ENCODE results near the gene LRRC55. TPM values are rescaled to one million over a fixed set of nuclear protein-coding genes. Genes with fewer than 3 reads are reported as not detected.

The LRRC55 gene
- total RNA-seq, 2 donors from 2014 or later, result not detected

DNA sequence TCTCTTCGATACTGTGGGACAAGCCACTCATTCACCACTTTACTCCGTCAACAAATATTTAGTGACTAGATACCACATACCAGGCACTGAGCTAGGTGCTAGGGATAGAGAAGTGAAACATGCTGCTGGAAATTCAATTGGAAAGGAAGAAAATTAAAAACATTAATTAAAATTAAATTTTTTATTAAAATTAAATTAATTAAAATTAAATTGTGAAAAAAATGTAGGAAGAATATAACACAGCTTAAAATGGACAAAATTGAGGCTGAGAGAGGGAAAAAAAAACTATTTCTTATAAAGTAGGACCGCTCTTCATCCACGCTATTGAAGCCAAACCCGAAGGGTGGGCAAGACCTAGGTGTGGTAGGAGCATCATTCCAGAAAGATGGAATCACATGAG lies 23.6 kb upstream of the LRRC55 start:
- TF ChIP-seq, protein P1, sequence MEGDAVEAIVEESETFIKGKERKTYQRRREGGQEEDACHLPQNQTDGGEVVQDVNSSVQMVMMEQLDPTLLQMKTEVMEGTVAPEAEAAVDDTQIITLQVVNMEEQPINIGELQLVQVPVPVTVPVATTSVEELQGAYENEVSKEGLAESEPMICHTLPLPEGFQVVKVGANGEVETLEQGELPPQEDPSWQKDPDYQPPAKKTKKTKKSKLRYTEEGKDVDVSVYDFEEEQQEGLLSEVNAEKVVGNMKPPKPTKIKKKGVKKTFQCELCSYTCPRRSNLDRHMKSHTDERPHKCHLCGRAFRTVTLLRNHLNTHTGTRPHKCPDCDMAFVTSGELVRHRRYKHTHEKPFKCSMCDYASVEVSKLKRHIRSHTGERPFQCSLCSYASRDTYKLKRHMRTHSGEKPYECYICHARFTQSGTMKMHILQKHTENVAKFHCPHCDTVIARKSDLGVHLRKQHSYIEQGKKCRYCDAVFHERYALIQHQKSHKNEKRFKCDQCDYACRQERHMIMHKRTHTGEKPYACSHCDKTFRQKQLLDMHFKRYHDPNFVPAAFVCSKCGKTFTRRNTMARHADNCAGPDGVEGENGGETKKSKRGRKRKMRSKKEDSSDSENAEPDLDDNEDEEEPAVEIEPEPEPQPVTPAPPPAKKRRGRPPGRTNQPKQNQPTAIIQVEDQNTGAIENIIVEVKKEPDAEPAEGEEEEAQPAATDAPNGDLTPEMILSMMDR (IDR thresholded peaks at IDR 0.05), result no peak
- TF ChIP-seq POLR2A (IDR thresholded peaks at IDR 0.05), result no peak
- Histone ChIP-seq H3K27me3 (no peaks in the 10 kb centered on the region), H3K27ac (no peak overlapping the region), H3K9me3 (no peaks in the 10 kb centered on the region), H3K4me1 (no peaks in the 10 kb centered on the region), H3K4me3 (no peak overlapping the region), H3K36me3 (replicated peaks in 1 of 2; ENCODE audit: insufficient read depth in 1 of 2, low read depth in 2 of 2) (no peaks in the 10 kb centered on the region)
- intact Hi-C loops (cut with DNase I), result no loop called here
- DNase-seq (no peak), ATAC-seq (no peak)
- 65 to 68% methylated on average over 5 of the region's 5 CpGs for WGBS, 2 donors

DNA sequence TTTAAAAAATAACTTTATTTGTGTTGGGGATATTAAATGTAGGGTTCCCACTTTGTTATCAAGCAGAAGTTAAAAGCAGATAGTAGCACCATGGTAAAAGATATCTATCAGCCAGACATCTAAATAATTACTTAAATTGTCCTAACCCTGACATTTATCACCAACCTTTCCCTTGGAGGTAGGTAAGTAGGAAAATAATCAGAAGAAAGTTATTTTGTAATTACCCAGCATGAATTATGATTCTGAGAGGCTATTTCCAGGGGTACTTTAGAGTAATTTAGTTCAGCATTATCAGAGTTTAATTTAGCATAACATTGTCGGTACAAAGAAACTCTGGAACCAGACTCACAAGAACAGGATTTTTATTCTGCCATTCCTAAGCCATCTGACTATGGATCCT lies 23.2 kb upstream of the LRRC55 start:
- H3K9me3 ChIP-seq, result no peaks in the 10 kb centered on the region
- no peaks in the 10 kb centered on the region for H3K36me3 ChIP-seq (replicated peaks in 1 of 2; ENCODE audit: insufficient read depth in 1 of 2, low read depth in 2 of 2)
- 61 to 83% methylated on average over 1 of the region's 1 CpG for WGBS, 2 donors
- no peak for ATAC-seq
- H3K4me3 ChIP-seq, result no peak overlapping the region
- no peaks in the 10 kb centered on the region for H3K27me3 ChIP-seq
- intact Hi-C loops (cut with DNase I), result no loop called here
- TF ChIP-seq, protein P1 (IDR thresholded peaks at IDR 0.05), result no peak
- TF ChIP-seq POLR2A (IDR thresholded peaks at IDR 0.05), result no peak
- no peaks in the 10 kb centered on the region for H3K4me1 ChIP-seq
- DNase-seq, result no peak
- no peak overlapping the region for H3K27ac ChIP-seq

DNA sequence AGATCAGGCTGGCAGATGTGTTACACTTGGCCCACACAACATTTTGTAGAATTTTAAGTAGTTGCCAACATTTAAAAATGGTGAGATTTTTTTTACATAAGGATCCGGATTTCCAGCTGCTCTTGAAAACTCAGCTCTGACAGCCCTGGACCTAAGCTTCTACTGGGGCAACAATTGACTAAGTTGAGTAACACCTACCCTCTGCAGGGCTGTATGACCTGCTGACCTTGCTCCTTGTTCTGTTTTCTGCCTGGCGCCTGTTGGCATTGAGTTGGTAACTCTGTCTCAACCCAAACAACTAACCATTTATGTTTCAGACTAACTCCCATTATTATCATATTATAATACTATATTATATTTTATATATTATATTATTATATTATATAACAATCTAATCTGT lies 21.1 kb upstream of the LRRC55 start:
- intact Hi-C loops (cut with DNase I), result no loop called here
- no peaks in the 10 kb centered on the region for H3K9me3 ChIP-seq

DNA sequence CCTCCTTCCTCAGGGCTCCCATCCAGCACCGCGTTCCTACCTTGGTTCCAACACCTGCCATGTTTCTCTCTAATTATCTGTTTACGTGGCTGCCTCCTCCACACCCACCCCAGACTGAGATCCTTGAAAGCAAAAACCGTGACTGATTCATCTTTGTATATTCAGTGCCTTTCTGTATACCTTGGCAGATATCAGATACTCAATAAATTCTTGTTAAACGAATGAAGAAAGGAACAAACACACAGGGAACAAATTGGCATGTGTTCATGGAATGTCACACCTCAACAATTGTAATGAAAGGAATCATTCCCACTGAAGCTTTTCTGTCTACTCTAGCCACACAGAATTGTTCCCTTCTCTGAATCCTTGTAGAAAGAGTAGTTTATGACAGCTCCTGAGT lies 20.4 kb upstream of the LRRC55 start:
- 18 to 34% methylated on average over 5 of the region's 5 CpGs for WGBS, 2 donors
- no peaks in the 10 kb centered on the region for H3K9me3 ChIP-seq
- ATAC-seq (no peak), DNase-seq (no peak)
- H3K27ac ChIP-seq, result no peak overlapping the region
- intact Hi-C loops (cut with DNase I), result no loop called here
- no peaks in the 10 kb centered on the region for H3K27me3 ChIP-seq
- H3K4me3 ChIP-seq, result no peak overlapping the region
- H3K4me1 ChIP-seq, result no peaks in the 10 kb centered on the region
- no peaks in the 10 kb centered on the region for H3K36me3 ChIP-seq (replicated peaks in 1 of 2; ENCODE audit: insufficient read depth in 1 of 2, low read depth in 2 of 2)
- TF ChIP-seq, protein P1 (IDR thresholded peaks at IDR 0.05), result no peak
- no peak for TF ChIP-seq POLR2A (IDR thresholded peaks at IDR 0.05)

More for the DNA sequence above, 21.1 kb upstream of the LRRC55 start:
- TF ChIP-seq, protein P1 (IDR thresholded peaks at IDR 0.05), result no peak
- TF ChIP-seq POLR2A (IDR thresholded peaks at IDR 0.05), result no peak
- H3K4me1 ChIP-seq, result no peaks in the 10 kb centered on the region
- no peaks in the 10 kb centered on the region for H3K36me3 ChIP-seq (replicated peaks in 1 of 2; ENCODE audit: insufficient read depth in 1 of 2, low read depth in 2 of 2)
- no peak overlapping the region for H3K4me3 ChIP-seq
- no peak for DNase-seq
- ATAC-seq, result no peak
- 73 to 76% methylated on average over 2 of the region's 2 CpGs for WGBS, 2 donors
- no peak overlapping the region for H3K27ac ChIP-seq
- H3K27me3 ChIP-seq, result no peaks in the 10 kb centered on the region

DNA sequence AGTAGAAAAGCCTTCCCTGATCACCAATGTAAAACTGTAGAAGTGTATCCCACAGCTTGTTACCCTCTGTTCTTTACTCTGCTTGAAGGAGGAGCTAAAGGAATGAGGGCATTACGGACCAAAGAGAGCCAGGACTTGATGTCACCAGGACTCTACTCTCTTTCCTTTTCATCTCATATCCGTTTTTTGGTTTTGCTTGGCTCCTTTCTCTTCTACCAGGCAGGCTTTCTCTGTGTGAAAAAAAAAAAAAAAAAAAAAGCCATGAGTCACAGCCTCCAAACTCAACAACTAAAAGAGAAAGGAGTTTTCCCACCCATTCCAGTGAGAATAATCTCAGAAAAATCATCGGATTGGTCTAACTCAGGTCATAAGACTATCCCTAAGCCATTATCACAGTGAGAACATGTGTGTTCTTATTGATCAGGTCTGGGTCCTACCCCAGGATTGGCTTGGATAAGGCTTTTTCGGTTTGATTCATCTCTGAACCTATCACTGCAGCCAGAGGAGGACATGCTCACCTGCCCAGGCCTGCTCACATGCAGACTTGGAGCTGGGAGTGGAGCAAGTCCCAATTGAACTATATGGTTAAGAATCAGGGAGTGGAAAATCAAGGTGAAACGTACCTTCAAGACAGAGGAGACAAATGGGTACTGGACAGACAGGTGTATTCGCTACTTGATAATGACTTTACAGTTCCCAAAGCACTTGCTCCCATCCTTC lies 19.4 kb upstream of the LRRC55 start:
- H3K4me1 ChIP-seq, result no peaks in the 10 kb centered on the region
- DNase-seq, result no peak
- H3K9me3 ChIP-seq, result no peaks in the 10 kb centered on the region
- no peak overlapping the region for H3K4me3 ChIP-seq
- H3K27me3 ChIP-seq, result no peaks in the 10 kb centered on the region
- intact Hi-C loops (cut with DNase I), result no loop called here
- H3K27ac ChIP-seq, result no peak overlapping the region
- TF ChIP-seq, protein P1 (IDR thresholded peaks at IDR 0.05), result no peak
- 53 to 63% methylated on average over 6 of the region's 6 CpGs for WGBS, 2 donors
- no peak for ATAC-seq
- H3K36me3 ChIP-seq (replicated peaks in 1 of 2; ENCODE audit: insufficient read depth in 1 of 2, low read depth in 2 of 2), result no peaks in the 10 kb centered on the region
